ENCODE results near the gene KIF1B. TPM values are rescaled to one million over a fixed set of nuclear protein-coding genes. Genes with fewer than 3 reads are reported as not detected.

Gene KIF1B
- total and polyA plus RNA-seq, 2 experiments from 2014 or later = 21.5 to 68.4 TPM

DNA sequence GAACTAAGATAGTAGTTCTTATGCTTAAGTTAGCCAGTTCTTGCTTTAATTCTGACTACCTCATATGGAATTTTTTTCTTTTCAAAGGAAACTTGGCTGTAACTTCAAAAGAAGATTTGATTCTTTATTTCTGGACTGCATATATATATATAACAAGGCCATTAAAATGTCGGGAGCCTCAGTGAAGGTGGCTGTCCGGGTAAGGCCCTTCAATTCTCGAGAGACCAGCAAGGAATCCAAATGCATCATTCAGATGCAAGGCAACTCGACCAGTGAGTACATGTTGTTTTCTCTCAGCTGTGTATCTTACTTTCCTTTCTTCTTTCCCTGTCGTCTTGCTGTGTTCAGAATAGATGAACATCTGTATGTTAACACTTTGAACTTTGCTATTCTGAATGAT, 21.8 kb downstream of the KIF1B start:
- H4K20me1 ChIP-seq (replicated peaks; ENCODE audit: insufficient read depth) = peaks cover 45% of the 10 kb centered on the region

More for the DNA sequence above, 21.8 kb downstream of the KIF1B start:
- Mint-ChIP-seq H3K4me3 (no peak overlapping the region), H3K4me1 (no peaks in the 10 kb centered on the region), H3K9me3 (no peaks in the 10 kb centered on the region), H3K36me3 (ENCODE audit: low read depth) (no peaks in the 10 kb centered on the region), H3K27ac (no peak overlapping the region), H3K27me3 (ENCODE audit: insufficient read depth, low read depth, poor library complexity) (peaks cover 3% of the 10 kb centered on the region)
- 0 out of 2 replicates have a peak, but pooled peaks cover 4% of the 10 kb centered on the region for H3K36me3 ChIP-seq (ENCODE audit: insufficient read depth)
- no peak overlapping the region for H3K27ac ChIP-seq (ENCODE audit: low read depth)
- peaks cover 4% of the 10 kb centered on the region for H3F3A ChIP-seq (replicated peaks; ENCODE audit: low read depth)
- no peaks in the 10 kb centered on the region for H3K9me2 ChIP-seq (ENCODE audit: insufficient read depth)
- H3K4me2 ChIP-seq = no peak overlapping the region
- TF ChIP-seq, protein P1, sequence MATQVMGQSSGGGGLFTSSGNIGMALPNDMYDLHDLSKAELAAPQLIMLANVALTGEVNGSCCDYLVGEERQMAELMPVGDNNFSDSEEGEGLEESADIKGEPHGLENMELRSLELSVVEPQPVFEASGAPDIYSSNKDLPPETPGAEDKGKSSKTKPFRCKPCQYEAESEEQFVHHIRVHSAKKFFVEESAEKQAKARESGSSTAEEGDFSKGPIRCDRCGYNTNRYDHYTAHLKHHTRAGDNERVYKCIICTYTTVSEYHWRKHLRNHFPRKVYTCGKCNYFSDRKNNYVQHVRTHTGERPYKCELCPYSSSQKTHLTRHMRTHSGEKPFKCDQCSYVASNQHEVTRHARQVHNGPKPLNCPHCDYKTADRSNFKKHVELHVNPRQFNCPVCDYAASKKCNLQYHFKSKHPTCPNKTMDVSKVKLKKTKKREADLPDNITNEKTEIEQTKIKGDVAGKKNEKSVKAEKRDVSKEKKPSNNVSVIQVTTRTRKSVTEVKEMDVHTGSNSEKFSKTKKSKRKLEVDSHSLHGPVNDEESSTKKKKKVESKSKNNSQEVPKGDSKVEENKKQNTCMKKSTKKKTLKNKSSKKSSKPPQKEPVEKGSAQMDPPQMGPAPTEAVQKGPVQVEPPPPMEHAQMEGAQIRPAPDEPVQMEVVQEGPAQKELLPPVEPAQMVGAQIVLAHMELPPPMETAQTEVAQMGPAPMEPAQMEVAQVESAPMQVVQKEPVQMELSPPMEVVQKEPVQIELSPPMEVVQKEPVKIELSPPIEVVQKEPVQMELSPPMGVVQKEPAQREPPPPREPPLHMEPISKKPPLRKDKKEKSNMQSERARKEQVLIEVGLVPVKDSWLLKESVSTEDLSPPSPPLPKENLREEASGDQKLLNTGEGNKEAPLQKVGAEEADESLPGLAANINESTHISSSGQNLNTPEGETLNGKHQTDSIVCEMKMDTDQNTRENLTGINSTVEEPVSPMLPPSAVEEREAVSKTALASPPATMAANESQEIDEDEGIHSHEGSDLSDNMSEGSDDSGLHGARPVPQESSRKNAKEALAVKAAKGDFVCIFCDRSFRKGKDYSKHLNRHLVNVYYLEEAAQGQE (IDR thresholded peaks at IDR 0.05; ENCODE audit: unreplicated experiment) = no peak
- TF ChIP-seq POLR2AphosphoS5 (IDR thresholded peaks at IDR 0.05; ENCODE audit: low read depth) (no peak), EZH2phosphoT487 (IDR thresholded peaks at IDR 0.05; ENCODE audit: unreplicated experiment) (no peak), NANOG (IDR thresholded peaks at IDR 0.05; ENCODE audit: borderline replicate concordance) (no peak), CREB1 (CRISPR knock-in tag; IDR thresholded peaks at IDR 0.05; ENCODE audit: low read depth) (no peak), EZH2 (IDR thresholded peaks at IDR 0.05; ENCODE audit: low read depth, unreplicated experiment) (no peak), STAT1 (IDR thresholded peaks at IDR 0.05; ENCODE audit: unreplicated experiment) (no peak), ZNF114 (CRISPR knock-in tag; IDR thresholded peaks at IDR 0.05) (no peak), JUNB (IDR thresholded peaks at IDR 0.05; ENCODE audit: unreplicated experiment) (no peak), ZNF331 (CRISPR knock-in tag; IDR thresholded peaks at IDR 0.05; ENCODE audit: low read depth) (no peak)
- TF ChIP-seq, protein P2, sequence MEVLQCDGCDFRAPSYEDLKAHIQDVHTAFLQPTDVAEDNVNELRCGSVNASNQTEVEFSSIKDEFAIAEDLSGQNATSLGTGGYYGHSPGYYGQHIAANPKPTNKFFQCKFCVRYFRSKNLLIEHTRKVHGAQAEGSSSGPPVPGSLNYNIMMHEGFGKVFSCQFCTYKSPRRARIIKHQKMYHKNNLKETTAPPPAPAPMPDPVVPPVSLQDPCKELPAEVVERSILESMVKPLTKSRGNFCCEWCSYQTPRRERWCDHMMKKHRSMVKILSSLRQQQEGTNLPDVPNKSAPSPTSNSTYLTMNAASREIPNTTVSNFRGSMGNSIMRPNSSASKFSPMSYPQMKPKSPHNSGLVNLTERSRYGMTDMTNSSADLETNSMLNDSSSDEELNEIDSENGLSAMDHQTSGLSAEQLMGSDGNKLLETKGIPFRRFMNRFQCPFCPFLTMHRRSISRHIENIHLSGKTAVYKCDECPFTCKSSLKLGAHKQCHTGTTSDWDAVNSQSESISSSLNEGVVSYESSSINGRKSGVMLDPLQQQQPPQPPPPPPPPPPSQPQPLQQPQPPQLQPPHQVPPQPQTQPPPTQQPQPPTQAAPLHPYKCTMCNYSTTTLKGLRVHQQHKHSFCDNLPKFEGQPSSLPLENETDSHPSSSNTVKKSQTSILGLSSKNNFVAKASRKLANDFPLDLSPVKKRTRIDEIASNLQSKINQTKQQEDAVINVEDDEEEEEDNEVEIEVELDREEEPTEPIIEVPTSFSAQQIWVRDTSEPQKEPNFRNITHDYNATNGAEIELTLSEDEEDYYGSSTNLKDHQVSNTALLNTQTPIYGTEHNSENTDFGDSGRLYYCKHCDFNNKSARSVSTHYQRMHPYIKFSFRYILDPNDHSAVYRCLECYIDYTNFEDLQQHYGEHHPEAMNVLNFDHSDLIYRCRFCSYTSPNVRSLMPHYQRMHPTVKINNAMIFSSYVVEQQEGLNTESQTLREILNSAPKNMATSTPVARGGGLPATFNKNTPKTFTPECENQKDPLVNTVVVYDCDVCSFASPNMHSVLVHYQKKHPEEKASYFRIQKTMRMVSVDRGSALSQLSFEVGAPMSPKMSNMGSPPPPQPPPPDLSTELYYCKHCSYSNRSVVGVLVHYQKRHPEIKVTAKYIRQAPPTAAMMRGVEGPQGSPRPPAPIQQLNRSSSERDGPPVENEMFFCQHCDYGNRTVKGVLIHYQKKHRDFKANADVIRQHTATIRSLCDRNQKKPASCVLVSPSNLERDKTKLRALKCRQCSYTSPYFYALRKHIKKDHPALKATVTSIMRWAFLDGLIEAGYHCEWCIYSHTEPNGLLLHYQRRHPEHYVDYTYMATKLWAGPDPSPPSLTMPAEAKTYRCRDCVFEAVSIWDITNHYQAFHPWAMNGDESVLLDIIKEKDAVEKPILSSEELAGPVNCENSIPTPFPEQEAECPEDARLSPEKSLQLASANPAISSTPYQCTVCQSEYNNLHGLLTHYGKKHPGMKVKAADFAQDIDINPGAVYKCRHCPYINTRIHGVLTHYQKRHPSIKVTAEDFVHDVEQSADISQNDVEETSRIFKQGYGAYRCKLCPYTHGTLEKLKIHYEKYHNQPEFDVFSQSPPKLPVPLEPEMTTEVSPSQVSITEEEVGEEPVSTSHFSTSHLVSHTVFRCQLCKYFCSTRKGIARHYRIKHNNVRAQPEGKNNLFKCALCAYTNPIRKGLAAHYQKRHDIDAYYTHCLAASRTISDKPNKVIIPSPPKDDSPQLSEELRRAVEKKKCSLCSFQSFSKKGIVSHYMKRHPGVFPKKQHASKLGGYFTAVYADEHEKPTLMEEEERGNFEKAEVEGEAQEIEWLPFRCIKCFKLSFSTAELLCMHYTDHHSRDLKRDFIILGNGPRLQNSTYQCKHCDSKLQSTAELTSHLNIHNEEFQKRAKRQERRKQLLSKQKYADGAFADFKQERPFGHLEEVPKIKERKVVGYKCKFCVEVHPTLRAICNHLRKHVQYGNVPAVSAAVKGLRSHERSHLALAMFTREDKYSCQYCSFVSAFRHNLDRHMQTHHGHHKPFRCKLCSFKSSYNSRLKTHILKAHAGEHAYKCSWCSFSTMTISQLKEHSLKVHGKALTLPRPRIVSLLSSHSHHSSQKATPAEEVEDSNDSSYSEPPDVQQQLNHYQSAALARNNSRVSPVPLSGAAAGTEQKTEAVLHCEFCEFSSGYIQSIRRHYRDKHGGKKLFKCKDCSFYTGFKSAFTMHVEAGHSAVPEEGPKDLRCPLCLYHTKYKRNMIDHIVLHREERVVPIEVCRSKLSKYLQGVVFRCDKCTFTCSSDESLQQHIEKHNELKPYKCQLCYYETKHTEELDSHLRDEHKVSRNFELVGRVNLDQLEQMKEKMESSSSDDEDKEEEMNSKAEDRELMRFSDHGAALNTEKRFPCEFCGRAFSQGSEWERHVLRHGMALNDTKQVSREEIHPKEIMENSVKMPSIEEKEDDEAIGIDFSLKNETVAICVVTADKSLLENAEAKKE (CRISPR knock-in tag; IDR thresholded peaks at IDR 0.05) = no peak
- TF ChIP-seq, protein P3, sequence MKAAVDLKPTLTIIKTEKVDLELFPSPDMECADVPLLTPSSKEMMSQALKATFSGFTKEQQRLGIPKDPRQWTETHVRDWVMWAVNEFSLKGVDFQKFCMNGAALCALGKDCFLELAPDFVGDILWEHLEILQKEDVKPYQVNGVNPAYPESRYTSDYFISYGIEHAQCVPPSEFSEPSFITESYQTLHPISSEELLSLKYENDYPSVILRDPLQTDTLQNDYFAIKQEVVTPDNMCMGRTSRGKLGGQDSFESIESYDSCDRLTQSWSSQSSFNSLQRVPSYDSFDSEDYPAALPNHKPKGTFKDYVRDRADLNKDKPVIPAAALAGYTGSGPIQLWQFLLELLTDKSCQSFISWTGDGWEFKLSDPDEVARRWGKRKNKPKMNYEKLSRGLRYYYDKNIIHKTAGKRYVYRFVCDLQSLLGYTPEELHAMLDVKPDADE (IDR thresholded peaks at IDR 0.05) = no peak
- TF ChIP-seq, protein P4, sequence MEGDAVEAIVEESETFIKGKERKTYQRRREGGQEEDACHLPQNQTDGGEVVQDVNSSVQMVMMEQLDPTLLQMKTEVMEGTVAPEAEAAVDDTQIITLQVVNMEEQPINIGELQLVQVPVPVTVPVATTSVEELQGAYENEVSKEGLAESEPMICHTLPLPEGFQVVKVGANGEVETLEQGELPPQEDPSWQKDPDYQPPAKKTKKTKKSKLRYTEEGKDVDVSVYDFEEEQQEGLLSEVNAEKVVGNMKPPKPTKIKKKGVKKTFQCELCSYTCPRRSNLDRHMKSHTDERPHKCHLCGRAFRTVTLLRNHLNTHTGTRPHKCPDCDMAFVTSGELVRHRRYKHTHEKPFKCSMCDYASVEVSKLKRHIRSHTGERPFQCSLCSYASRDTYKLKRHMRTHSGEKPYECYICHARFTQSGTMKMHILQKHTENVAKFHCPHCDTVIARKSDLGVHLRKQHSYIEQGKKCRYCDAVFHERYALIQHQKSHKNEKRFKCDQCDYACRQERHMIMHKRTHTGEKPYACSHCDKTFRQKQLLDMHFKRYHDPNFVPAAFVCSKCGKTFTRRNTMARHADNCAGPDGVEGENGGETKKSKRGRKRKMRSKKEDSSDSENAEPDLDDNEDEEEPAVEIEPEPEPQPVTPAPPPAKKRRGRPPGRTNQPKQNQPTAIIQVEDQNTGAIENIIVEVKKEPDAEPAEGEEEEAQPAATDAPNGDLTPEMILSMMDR (conservative IDR thresholded peaks at IDR 0.05; ENCODE audit: low read depth in 2 of 2) = no peak
- no peak overlapping the region for H3K4me3 ChIP-seq
- ATAC-seq (no peak), DNase-seq (ENCODE audit: low spot score) (no peak)
- no peaks in the 10 kb centered on the region for H3K4me1 ChIP-seq (ENCODE audit: insufficient read depth)
- H2AFZ ChIP-seq = no peak overlapping the region
- peaks cover 88% of the 10 kb centered on the region for H3K79me2 ChIP-seq (replicated peaks; ENCODE audit: insufficient read depth)
- H3K27me3 ChIP-seq (ENCODE audit: insufficient read depth) = no peaks in the 10 kb centered on the region
